ENCODE data around the gene KIF13A.
"Not testable (repeated sequence)": the region's sequence is repeated elsewhere in the genome, so short reads cannot be mapped to it uniquely, and the experiment has no call there.

The KIF13A gene

DNA sequence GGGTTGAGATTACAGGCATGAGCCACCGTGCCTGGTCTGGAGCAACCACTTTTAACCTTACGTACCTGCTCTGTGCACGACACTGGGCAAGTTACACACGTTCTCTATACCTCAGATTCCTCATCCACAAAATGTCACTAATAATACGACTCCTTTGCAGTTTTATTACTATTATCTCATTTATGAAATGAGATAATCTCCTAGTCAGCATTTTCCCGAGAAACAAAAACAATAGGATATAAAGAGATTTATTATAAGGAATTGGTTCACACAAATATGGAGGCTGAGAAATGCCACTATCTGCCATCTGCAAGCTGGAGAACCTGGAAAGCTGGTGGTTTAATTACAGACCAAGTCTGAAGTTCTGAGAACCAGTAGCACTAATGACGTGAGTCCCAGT, 12.0 kb upstream of the KIF13A start:
- no peak overlapping the region for H3K4me3 ChIP-seq (ENCODE audit: low read depth, low read length)

DNA sequence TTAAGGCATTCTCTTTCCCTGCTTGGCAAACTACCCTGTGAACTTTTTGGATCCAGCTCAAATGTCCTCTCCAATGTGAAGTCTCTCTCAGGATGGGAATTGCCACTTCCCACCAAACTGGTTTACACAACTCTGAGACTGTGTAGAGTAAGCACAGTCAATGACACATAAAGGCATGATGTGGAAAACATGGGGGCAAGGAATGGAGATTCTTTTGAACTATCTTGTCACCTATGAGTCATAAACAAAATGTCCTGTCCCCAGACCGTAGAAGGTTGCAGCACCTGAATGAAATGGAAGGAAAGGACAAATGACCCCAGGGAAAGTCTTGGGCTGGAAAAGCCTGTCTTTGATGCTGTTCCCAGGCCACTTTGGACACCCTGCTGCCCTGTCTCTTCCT, 11.0 kb upstream of the KIF13A start:
- H3K4me3 ChIP-seq (ENCODE audit: low read depth, low read length) = no peak overlapping the region

DNA sequence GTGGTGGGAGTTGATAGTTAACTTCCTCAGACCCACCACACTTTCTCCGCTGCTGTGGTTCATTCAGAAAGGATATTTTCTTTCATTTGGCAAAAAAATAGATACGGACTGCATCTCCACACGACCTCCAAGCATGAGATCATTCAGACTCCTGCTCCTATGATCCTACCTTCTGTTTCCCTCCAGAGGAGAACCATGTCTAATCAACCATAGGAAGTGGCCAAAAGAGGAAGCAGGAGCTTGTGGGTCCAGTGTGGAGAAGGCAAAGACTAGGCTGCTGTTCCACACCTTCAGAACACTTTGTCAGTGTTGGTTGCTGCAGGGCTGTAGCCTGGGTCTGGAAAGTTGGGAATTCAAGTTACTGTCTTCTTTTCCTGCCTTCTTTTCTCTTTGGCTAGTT, 10.6 kb upstream of the KIF13A start:
- H3K4me3 ChIP-seq (ENCODE audit: low read depth, low read length) = no peak overlapping the region

DNA sequence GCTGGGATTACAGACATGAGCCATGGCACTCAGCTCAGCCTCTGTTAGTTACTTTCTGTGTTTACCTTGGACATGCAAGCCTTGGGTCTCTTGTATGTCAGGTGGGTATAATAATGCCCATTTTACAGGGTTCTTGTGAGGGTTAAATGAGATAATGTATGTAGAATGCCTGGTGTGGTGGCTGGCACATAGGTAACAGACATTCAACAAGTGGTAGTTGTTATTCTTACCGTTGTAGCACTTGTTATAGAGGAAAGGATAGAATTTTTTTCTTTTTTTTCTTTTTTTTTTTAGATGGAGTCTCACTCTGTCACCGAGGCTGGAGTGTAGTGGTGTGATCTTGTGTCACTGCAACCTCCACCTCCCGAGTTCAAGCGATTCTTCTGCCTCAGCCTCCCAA, 8.0 kb upstream of the KIF13A start:
- no peak overlapping the region for H3K4me3 ChIP-seq (ENCODE audit: low read depth, low read length)

DNA sequence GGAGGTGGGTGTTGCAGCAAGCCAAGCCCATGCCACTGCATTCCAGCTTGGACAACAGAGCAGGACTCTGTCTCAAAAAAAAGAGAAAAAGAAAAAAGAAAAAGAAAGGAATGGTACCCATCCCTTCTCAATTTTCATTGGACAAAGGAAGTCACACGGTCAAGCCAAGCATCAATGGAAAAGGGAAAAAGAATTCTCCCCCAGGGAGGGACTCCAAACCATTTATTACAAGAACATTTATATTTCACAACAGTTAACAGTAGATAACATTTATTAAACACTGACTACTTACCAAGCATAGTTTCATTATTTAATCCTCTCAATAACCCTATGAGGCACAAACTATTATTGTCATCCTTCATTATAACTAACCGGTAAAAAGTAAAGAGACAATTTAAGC, 6.6 kb upstream of the KIF13A start:
- H3K4me3 ChIP-seq (ENCODE audit: low read depth, low read length) = no peak overlapping the region

DNA sequence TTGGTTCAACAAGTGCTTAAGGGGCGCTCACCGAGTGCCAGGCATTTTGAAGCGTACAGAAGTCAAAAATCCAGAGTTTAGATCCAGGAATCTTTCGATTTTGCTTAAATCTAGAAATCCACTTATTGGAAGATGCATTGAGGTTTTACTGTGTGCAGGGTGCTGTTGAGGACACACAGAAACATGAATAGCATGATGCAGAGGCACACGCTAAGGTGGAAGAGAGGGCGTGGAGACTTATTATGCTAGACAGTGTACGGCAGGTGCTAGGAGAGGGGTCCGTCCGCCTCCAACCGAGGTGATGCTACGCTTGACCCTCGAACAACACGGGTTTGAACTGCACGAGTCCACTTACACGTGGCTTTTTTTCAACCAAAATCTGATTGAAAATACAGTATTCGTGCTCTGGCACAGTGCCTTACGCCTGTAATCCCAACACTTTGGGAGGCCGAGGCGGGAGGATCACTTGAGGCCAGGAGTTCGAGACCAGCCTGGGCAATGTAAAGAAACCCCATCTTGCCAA, 1.0 kb upstream of the KIF13A start:
- peak overlapping the region; percentile 55 for H3K4me3 ChIP-seq (ENCODE audit: low read depth, low read length)

DNA sequence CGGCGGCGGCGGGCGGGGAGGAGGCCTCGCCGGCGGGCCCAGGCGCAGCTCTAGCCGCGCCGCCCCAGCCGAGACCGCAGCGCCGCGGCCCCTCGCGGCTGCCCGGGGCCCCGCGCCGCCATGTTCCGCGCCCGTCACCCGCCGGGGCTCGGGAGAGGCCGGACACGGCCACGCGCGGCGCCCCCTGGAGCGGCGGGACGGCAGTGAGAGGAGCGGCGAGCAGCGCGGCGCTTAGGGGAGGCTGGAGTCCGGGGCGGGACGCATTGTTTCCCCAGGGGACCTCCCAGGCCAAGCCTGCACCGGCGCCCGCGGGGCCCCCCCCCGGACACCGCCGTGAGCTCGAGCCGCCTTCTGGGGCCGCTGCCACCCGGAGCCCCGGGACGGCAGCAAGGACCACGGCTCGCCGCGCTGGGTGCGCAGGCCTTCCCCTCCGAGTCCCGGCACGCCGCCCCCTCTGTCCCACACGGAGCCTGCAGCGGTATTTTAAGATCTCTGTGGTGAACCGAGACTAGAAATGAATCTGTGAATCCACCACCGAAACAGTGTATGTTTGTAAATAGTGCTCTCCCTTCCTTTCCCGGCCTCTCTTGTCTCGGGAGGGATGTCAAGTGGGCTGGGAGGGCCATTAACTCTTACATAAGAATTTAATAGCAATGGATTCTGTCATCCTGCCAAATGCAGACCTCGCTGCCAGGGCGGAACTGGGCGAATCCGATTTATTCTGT, 424 bp upstream of the KIF13A start:
- peak overlapping the region; percentile 55 for H3K4me3 ChIP-seq (ENCODE audit: low read depth, low read length)

DNA sequence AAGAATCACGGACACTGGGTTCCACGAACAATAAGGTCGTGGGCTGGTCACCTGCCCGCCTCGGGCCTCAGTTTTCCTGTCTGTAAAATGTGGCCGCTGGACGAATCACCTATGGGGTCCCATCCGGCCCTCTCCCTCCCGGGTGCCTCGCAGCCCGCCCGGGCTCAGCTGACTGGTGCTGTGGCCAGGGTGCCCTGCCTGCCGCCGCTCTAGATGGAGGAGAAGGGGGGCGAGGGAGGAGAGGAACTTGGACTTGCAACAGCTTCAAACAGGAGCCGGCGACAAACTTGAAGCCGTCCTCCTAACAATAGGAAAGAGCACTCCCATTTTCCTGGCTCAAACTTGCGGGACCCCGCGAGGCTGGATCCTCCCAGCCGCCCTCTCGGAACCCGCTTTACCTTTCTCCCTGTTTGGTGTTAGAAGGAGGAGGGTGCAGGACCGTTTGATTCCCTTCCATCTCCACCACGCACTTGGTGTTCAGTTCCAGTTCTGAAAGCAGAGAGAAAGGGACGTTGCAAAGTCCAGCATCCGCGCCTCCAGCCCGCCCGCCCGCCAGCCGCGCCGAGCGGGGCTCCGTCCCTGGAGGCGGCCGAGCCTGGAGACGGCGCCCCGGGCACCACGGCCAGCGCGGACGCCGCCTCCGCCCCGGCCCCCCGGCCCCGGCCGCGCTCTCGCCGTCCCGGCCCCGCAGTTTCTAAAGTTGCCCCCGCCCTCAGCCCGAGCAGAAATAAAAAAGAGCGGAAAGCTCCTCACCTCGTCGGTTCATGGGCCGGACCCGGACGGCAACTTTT, 584 bp downstream of the KIF13A start:
- peak overlapping the region; percentile 71 for H3K4me3 ChIP-seq (ENCODE audit: low read depth, low read length)

DNA sequence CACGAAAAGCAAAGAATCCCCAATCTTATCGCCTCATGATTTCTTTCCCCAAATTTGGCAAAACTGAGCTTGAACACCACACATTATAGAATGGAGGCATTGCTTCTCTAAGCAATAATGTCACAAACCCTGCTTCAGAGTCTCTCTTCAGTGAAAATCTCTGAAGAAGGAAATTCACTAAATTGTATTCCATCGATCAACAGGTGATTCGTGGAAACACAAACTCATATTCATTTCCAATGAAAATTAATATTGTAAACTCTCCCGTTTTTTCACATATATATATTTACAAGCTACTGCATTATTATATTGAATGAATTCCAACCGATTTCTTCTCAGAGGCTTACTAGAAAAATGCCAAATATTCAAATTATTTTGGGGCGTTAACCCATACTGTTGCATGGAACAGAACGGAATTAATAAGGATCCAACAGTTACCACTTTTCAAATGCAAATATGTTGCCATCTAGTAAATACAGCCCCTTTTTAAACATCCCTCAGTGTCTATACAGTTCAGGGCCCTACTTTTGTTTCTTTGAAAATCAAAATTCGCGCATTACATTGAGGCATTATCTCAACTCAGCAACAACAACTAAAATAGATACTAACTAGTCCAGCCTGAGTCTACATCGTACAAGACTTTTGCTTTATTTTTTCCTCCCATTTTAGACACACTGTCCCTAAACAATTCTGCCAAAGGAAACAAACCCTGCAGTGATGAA, 1.3 kb downstream of the KIF13A start:
- peak overlapping the region; percentile 71 for H3K4me3 ChIP-seq (ENCODE audit: low read depth, low read length)

DNA sequence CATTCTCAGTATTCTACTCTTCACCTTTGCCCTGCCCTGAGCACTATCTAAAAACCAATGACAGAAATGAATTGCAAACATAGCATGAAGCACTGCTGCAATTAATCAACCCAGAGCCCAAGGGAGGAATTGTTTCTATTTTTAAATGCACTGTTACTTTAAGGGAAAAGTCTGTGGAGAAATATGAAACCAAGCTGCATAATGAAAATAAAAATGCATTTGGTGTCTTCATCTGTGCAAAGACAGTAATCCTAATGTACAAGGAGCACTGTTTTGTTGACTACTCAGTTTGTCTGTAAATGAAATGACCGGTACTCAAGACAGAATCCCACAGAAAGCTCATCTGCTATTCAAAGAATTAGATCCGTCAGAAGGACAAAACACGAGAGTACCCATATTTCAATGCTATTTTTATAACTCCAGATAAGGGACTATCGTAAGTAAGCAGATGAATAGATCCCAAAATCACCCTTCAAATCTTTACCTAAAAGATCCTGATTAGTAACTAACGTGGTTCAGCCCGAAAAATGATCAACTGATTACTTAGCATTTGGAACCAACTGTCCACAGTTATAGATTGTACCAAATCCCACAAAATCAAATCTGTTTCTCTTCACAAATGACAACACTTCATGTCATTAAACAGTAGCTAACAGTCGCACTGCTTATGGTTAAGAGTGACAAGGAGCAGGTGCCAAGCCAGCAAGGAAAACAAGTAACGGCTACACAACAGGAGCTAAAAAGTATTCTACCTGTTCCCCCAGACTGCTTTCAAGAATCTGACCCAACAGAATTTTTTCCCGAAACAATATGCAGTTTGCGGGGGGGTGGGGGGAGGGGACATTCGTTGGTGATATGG, 2.4 kb downstream of the KIF13A start:
- no peak overlapping the region for H3K4me3 ChIP-seq (ENCODE audit: low read depth, low read length)

DNA sequence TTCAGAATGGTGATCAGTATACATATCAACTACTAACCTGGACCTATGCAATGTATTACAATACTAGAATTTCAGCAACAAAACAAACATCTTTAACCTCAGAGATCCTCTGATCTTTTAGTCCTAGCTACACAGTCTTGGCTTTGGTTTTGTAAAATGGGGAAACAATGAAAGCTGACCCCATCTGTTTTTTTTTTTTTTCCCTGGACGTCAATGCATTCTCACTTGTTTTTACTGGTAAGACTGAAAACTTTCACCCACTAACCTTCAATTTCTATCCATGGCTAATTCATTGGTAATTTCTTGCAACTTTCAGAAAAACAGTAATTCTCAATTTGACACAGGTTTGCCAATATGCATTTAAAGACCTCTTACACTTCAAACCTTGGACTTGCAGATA, 3.0 kb downstream of the KIF13A start:
- no peak overlapping the region for H3K4me3 ChIP-seq (ENCODE audit: low read depth, low read length)

DNA sequence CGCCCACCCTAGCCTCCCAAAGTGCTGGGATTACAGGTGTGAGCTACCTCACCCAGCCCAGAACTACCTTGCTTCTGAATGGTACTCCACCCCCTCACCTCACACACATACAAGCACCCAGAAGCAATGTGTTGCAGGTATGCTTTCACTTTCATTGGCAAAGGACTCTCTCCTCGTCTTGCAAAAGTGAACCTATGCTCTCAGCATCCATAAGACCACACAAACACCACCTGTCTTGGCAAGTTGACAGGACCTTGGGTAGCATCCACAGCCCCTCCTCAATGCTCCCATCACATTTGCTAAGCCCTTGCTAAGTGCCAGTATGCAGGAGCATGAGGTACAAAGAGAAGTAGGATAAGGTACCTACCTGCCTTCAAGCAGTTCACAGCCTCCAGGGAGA, 3.7 kb downstream of the KIF13A start:
- H3K4me3 ChIP-seq (ENCODE audit: low read depth, low read length) = no peak overlapping the region

DNA sequence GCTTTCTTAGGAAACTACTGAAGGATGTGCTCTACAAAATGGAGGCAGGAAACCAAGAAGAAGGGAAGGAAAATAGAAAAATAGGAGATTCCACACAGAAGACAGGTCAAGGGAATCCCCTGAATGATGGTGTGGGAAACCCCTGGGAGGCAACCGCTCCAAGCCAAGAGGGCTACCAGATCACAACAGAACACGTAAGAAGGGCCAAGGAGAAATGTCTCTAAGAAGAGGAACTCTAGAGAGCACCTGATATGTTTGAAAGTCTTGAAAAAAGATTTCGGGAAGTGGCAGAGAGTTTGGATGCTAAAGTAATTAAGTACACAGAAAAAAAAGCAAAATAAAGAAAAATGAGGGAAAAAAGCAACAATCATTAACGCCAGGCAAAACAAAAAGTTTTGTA, 7.1 kb downstream of the KIF13A start:
- no peak overlapping the region for H3K4me3 ChIP-seq (ENCODE audit: low read depth, low read length)

DNA sequence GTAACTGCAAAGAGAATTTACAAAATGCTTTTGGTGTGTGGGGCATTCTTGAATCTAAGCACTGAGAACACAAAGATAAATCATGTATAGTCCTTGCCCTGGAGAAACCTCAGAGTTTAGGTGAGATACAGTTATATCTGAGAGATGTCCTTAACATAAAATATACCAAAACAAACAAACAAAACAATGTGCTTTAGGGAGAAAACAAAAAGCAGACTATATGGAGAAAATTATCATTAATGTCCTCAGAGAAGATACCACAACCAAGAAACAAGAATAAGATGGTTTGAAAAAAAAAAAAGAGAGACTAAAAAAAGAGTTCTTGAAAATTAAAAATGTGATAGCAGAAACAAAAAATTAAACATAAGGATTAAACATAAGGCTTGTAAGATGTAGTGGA, 8.0 kb downstream of the KIF13A start:
- H3K4me3 ChIP-seq (ENCODE audit: low read depth, low read length) = no peak overlapping the region

DNA sequence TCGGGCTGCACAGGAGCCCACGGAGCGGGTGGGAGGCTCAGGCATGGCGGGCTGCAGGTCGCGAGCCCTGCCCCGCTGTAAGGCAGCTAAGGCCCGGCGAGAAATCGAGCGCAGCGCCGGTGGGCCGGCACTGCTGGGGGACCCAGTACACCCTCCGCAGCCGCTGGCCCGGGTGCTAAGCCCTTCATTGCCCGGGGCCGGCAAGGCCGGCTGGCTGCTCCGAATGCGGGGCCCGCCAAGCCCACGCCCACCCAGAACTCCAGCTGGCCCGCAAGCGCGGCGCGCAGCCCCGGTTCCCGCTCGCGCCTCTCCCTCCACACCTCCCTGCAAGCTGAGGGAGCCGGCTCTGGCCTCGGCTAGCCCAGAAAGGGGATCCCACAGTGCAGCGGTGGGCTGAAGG, 11.2 kb downstream of the KIF13A start:
- H3K4me3 ChIP-seq (ENCODE audit: low read depth, low read length) = not testable (repeated sequence)

DNA sequence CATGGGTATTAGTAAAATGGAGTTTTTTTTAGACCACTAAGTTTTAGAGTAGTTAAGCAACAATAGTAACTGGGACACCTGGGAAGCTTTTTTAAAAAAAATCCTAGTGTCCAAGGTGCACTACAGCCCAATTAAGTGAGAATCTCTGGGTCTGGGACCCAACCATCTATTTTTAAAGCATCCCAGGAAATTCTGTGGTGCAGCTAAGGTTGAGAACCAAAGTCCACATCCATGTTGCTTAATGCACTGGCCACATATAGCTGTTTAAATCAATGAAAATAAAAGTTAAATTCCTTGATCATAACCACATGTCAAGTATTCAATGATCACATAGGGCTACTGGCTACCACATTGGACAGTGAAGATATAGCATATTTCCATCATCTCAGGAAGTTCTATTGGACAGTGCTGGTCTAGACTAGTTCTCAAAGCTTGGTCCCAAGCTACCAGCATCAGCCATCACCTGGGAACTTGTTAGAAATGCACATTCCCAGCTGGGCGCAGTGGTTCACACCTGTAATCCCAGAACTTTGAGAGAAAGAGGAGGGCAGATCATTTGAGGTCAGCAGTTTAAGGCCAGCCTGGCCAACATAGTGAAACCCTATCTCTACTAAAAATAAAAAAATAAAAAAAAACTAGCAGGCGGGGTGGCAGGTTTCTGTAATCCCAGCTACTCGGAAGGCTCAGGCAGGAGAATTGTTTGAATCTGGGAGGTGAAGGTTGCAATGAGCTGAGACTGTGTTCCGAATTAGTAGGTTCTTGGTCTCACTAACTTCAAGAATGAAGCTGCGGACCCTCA, 12.7 kb downstream of the KIF13A start:
- H3K4me3 ChIP-seq (ENCODE audit: low read depth, low read length) = no peak overlapping the region

DNA sequence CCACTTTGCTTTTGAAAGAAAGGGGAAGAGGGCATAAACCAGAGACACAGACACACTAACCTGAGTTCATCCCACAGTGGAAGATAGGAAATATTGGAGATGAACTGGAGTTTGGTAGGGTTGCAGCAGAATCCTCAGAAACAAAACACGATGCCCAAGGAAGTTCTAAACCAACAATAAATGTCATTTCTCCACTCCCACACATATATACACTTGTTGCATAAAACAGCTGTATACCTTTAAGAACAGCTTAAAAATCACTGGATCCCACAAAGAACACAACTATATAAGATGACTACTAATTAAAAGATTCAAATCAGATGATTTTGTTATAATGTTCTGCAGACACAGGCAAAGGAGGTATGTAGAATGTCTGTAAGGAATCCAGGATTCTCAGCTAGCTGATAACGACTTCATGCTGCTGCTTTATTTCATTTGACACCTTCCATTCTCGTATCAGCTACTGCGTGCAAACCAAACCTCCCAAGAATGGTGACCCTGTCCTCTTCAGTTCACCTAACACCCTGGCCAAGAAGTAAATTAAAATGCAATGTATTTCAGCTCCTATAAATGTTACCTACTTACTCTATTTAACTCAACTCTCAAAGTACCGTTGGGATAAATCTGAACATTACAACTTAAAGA, 14.3 kb downstream of the KIF13A start:
- no peak overlapping the region for H3K4me3 ChIP-seq (ENCODE audit: low read depth, low read length)

DNA sequence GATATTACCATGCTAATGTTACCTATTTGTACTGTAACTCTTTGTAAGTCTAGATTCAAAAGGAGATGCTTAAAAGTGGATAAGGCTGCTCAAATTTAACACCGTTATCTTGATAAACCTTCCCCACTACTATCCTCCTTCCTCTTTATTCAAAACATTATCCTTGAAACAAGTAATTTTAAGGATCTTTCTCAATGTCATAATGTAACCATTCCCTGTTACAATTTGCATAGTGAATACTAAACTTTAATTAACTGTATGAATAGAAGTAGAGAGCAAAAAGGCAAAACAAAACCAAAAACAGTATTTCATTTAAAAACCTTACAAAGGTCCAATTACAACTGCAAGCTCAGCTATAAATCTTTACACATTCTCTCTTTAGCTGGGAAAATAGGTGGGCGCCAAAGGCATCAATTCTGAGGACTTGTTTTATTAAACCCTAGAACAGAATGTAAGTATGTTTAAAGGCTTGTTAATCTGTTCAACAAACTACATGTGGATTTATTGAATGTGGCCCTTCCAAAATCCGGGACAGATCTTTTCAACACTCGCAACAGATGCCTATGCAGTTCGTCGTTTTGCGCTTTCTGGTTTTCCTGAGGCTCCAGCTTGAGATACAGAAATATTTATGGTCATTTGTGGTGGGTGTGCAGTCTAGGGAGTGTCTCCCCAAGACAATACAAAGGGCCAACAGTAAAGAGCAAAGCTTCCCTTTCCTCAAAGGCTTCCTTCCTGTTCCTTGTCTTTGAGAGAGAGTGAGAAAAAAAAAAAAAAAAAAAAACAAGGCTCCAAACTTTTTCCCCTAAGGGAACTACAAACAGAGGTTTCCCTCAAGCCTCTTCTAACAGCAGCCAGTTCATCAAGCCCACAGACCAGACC, 15.1 kb downstream of the KIF13A start:
- H3K4me3 ChIP-seq (ENCODE audit: low read depth, low read length) = no peak overlapping the region
